ENCODE data around the gene L3MBTL3. TPM values are rescaled to one million over a fixed set of nuclear protein-coding genes. Genes with fewer than 3 reads are reported as not detected.

L3MBTL3 gene
- total RNA-seq, 1 experiment from 2014 or later, result 4.7 TPM

- no peaks in the 10 kb centered on the region for H3K79me1 ChIP-seq (ENCODE audit: insufficient read depth, low read depth, low read length, poor library complexity, severe bottlenecking)
- no peaks in the 10 kb centered on the region for H3K23me2 ChIP-seq (ENCODE audit: insufficient read length, low read depth, low read length, poor library complexity, severe bottlenecking)
- DNase-seq, result no peak
- no peak overlapping the region for H2BK20ac ChIP-seq (ENCODE audit: low read depth, low read length, poor library complexity, severe bottlenecking)
- no peak overlapping the region for H3T11ph ChIP-seq (ENCODE audit: low read length)
- no peaks in the 10 kb centered on the region for H4K20me1 ChIP-seq (ENCODE audit: control insufficient read depth, insufficient read depth, insufficient read length)
- H3K56ac ChIP-seq (ENCODE audit: insufficient read length, low read depth, low read length), result no peak overlapping the region
- no peaks in the 10 kb centered on the region for H3K4me1 ChIP-seq (ENCODE audit: insufficient read depth, low read length)
- no peak overlapping the region for H3K9ac ChIP-seq (ENCODE audit: extremely low read depth, insufficient read length, low read length)
- no CpG with 5 or more reads among the region's 6 CpGs for WGBS (ENCODE audit: extremely low coverage, insufficient read length, low lambda C conversion rate)
- H3K79me2 ChIP-seq (ENCODE audit: insufficient read depth, low read length), result no peaks in the 10 kb centered on the region
- no peaks in the 10 kb centered on the region for H3K27me3 ChIP-seq (ENCODE audit: insufficient read depth, low read length)
- no peak overlapping the region for H4K91ac ChIP-seq (ENCODE audit: insufficient read length, low read depth, low read length)
- Mint-ChIP-seq H3K27ac (no peak overlapping the region), H3K27me3 (ENCODE audit: low read depth) (no peaks in the 10 kb centered on the region), H3K9me3 (no peaks in the 10 kb centered on the region; a peak in 2 of 5 replicates), H3K36me3 (ENCODE audit: insufficient read depth in 1 of 3, low read depth in 3 of 3) (0 out of 7 replicates have a peak, but pooled peaks cover 0 to 3% (median 0%) of the 10 kb centered on the region in 3 experiments), H3K4me1 (peaks cover 4 to 5% of the 10 kb centered on the region in 2 experiments; a peak in 3 of 4 replicates), H3K4me3 (no peak overlapping the region)
- H2BK5ac ChIP-seq (ENCODE audit: insufficient read length, low read length), result no peak overlapping the region
- no peak overlapping the region for H2AK5ac ChIP-seq (ENCODE audit: insufficient read length, low read length)
- no peak overlapping the region for H2BK12ac ChIP-seq (ENCODE audit: insufficient read length, low read depth, low read length)
- no peak overlapping the region for H3K4ac ChIP-seq (ENCODE audit: low read depth, low read length)
- no peak overlapping the region for H2BK15ac ChIP-seq (ENCODE audit: low read depth, low read length)
- no peaks in the 10 kb centered on the region for H3K9me3 ChIP-seq (ENCODE audit: control insufficient read depth, low read depth, low read length)
- no peak overlapping the region for H3K18ac ChIP-seq (ENCODE audit: insufficient read length, low read depth, low read length)
- H3K4me2 ChIP-seq (ENCODE audit: insufficient read depth, insufficient read length, low read length), result no peak overlapping the region
- H4K8ac ChIP-seq (replicated peaks; ENCODE audit: insufficient read length, low read depth, low read length), result no peak overlapping the region
- H3K23ac ChIP-seq (ENCODE audit: insufficient read length, low read depth, low read length), result no peak overlapping the region
- no peak overlapping the region for H3K27ac ChIP-seq (ENCODE audit: insufficient read length, low read depth, low read length)
- no peak overlapping the region for H2BK120ac ChIP-seq (ENCODE audit: low read depth, low read length, poor library complexity, severe bottlenecking)
- no peak overlapping the region for H3K14ac ChIP-seq (ENCODE audit: insufficient read depth, low read length)
- TF ChIP-seq CTCF (conservative IDR thresholded peaks at IDR 0.05), result no peak
- no peak overlapping the region for H2AFZ ChIP-seq (ENCODE audit: low read length)
- H4K5ac ChIP-seq (ENCODE audit: insufficient read length, low read depth, low read length), result no peak overlapping the region
These were observed 40.0 kb upstream of the L3MBTL3 start for GRCh38 chr6:129978148-129978916.
